GM12878 (cell line): ENCODE results near the gene SNRNP200.

Experiments used
- CTCF ChIP-seq, 3 experiments: IDR thresholded peaks in 2 of 3; conservative IDR thresholded peaks in 1 of 3; 2 replicates each; pipeline ENCODE4 v1.5.1; 2011; ENCODE audit warnings: low read depth in 3 of 3, low read length in 3 of 3, mild to moderate bottlenecking in 3 of 3, control low read depth in 2 of 3, moderate library complexity in 2 of 3, inconsistent platforms in 1 of 3, mixed read lengths in 1 of 3; ENCODE audit not compliant: control insufficient read depth in 2 of 3, insufficient read depth in 1 of 3; ENCODE audit errors: extremely low read depth in 1 of 3
- EP300 ChIP-seq, 2 experiments: fragments of 150-350 bp in 1 of 2; IDR thresholded peaks; 2 replicates each; pipeline ENCODE4 v1.6.1; 2011 to 2012; ENCODE audit warnings: low read depth in 2 of 2, low read length in 2 of 2, borderline replicate concordance in 1 of 2, improper control_type of control experiment in 1 of 2, inconsistent platforms in 1 of 2; ENCODE audit not compliant: control insufficient read depth in 1 of 2
- HDAC2 ChIP-seq: fragments of 200-600 bp; sonication (generic); IDR thresholded peaks from 2 replicates; pipeline ENCODE4 v1.6.1; 2017
- MXI1 ChIP-seq: fragments of 150-350 bp; IDR thresholded peaks from 2 replicates; pipeline ENCODE4 v1.6.1; 2011; ENCODE audit warnings: low read depth, mild to moderate bottlenecking, inconsistent platforms, low read length, improper control_type of control experiment
- POLR2A ChIP-seq: IDR thresholded peaks from 2 replicates; pipeline ENCODE4 v1.6.1; 2011; ENCODE audit warnings: low read depth, mild to moderate bottlenecking, low read length
- RELA ChIP-seq: fragments of 450-650 bp; IDR thresholded peaks from 2 replicates; pipeline ENCODE4 v1.8.0; 2014; ENCODE audit warnings: borderline replicate concordance; ENCODE audit not compliant: partially characterized antibody
- REST ChIP-seq: IDR thresholded peaks from 2 replicates; pipeline ENCODE4 v1.6.1; 2012; ENCODE audit warnings: mild to moderate bottlenecking, low read depth, low read length
- TAF1 ChIP-seq: IDR thresholded peaks from 2 replicates; pipeline ENCODE4 v1.6.1; 2011; ENCODE audit warnings: mild to moderate bottlenecking, low read depth, low read length, borderline replicate concordance
- TF ChIP-seq, protein P1 (sequence below): IDR thresholded peaks from 2 replicates; pipeline ENCODE4 v1.6.1; 2011; ENCODE audit warnings: borderline replicate concordance, low read depth, mild to moderate bottlenecking, moderate library complexity, mixed read lengths, low read length; ENCODE audit not compliant: insufficient read depth; ENCODE audit errors: extremely low read length
- TF ChIP-seq, protein P2 (sequence below): IDR thresholded peaks from 2 replicates; pipeline ENCODE4 v1.6.1; 2012; ENCODE audit warnings: low read depth, low read length, improper control_type of control experiment

DNA sequence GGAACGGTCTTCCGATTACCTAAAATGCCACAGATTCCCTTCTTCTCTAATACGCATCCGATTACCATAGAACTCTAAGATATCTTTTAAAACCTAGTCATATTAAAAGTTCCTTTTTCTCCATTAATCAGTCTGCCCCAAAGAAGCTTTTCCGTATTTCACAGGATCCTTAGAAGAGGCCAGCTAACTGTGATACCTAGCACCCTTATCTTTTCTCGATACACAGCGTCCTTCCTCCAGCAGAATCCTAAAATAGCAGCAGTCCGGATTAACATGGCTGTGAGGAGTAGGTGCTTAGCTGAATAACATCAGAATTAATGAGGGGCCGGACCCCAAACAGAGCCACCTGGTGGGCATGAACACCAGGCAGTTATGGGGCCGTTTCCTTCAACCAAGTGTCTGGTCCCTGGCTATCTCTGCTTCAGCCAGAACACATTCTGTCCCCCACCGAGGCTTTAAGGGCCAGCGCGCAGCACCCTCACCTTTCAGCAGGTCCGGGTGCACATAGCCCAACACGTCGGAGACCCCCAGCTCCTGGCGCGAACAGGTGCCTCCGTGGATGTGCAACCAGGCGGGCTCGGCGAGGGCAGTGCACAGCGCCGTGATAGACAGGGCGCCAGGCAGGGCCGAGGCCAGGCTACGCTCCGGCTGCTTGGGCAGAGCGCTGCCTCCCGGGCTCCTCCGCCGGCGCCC, 40.5 kb downstream of the SNRNP200 start:
- TF ChIP-seq, protein P1, sequence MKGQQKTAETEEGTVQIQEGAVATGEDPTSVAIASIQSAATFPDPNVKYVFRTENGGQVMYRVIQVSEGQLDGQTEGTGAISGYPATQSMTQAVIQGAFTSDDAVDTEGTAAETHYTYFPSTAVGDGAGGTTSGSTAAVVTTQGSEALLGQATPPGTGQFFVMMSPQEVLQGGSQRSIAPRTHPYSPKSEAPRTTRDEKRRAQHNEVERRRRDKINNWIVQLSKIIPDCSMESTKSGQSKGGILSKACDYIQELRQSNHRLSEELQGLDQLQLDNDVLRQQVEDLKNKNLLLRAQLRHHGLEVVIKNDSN, result no peak
- TF ChIP-seq REST, result no peak
- TF ChIP-seq CTCF (IDR thresholded peaks at IDR 0.05 in 2 of 3, conservative IDR thresholded peaks at IDR 0.05 in 1 of 3; ENCODE audit: control insufficient read depth in 2 of 3, extremely low read depth in 1 of 3, insufficient read depth in 1 of 3, low read depth in 3 of 3, low read length in 3 of 3), result peak; percentile 42 to 50 (median 46); a peak in 5 of 6 replicates
- TF ChIP-seq RELA, result no peak
- TF ChIP-seq EP300 (IDR thresholded peaks at IDR 0.05; ENCODE audit: borderline replicate concordance in 1 of 2, control insufficient read depth in 1 of 2, low read depth in 2 of 2, low read length in 2 of 2), result no peak
- peak; percentile 17; the same call in 1 of the 2 replicates for TF ChIP-seq POLR2A
- no peak for TF ChIP-seq HDAC2
- TF ChIP-seq MXI1, result 0 out of 2 replicates have a peak, but pooled peaks have one; percentile 35
- no peak for TF ChIP-seq TAF1
- TF ChIP-seq, protein P2, sequence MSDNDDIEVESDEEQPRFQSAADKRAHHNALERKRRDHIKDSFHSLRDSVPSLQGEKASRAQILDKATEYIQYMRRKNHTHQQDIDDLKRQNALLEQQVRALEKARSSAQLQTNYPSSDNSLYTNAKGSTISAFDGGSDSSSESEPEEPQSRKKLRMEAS, result no peak
